Measurements from ENCODE around the gene KLHL26.
A peak's percentile ranks its signal among the peaks of the same experiment; 100 is the strongest.

KLHL26 gene

GRCh38 chr19:18697680-18698079 lies 60.9 kb downstream of the KLHL26 start:
- no peak for DNase-seq

GRCh38 chr19:18698321-18699167 lies 61.7 kb downstream of the KLHL26 start:
- DNase-seq, result no peak

DNA sequence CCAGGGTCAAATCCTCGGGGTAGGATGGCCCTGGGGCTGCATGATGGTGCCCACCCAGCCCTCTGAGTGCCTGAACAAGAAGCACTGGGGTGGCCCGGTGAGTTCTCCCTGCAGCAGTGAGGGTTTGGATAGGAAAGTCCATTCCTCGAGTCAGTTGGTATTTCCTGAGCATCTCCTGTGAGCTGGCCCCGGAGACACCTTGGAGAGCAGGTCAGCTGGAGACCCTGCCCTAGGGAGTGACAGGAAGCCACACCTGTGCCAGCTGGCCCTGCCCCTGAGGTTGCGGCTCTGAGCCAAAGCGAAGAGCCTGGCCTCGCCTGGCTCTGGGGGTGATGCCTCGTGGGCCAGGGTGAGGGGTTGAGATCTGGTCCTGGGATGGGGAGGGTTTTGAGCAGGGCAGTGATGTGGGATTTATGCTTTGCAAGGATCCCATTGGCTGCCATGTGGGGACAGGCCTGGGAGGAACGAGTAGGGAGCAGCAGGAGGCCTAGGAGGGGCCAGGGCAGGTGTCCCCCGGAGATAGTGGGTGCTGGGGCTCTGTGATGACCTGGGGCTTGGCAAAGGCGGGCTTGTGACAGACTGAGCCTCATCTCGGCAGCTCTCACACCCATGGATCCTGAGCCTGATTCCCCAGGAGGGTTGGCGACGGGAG lies 62.7 kb downstream of the KLHL26 start:
- DNase-seq, result no peak

- DNase-seq, result peak; percentile 71
Observed at GRCh38 chr19:18700501-18701249, 63.8 kb downstream of the KLHL26 start.

DNA sequence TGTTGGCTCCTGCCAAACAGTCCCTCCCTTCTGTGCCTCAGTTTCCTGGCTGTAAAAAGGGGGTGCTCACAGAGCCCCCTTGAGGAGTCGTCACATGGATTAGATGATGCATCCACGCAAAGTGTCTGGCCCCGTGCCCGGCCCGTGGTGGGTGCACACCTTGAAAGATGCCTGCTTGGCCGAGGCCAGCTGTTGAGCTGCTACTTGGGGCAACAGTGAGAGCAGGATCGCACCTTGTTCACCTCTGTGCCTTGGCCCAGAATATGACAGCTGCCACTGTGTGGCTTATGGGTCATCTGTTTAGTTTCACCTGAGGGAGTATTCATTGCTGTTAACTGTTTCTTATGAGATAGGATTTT lies 64.4 kb downstream of the KLHL26 start:
- DNase-seq, result no peak

DNA sequence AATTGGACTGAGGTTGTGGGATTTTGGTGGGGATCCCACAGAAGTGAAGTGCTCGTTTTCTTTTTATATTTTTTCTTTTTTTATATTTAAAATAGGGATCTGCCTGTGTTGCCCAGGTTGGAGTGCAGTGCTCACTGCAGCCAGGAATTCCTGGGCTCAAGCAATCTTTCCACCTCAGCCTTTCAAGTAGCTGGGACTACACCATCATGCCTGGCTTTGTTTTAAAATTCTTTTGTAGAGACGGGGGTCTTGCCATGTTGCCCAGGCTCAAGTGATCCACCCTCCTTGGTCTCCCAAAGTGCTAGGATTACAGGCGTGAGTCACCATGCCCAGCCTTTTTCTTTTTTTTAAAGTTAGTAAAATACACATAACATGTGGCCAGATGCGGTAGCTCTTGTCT lies 67.2 kb downstream of the KLHL26 start:
- no peak for DNase-seq

DNA sequence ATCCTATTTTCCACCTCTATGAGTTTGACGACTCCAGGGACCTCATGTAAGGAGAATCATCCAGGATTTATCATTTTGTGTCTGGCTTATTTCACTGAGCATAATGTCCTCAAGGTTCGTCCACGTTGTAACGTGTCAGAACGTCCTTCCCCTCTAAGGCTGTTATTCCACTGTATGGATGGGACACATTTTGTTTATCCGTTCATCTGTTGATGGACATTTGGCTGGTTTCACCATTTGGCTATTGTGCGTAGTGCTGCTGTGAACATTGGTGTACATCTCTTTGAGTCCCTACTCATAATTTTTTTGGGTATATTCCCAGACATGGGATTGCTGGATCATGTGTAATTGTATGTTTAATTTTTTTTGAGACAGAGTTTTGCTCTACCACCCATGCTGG lies 68.1 kb downstream of the KLHL26 start:
- DNase-seq, result no peak

DNA sequence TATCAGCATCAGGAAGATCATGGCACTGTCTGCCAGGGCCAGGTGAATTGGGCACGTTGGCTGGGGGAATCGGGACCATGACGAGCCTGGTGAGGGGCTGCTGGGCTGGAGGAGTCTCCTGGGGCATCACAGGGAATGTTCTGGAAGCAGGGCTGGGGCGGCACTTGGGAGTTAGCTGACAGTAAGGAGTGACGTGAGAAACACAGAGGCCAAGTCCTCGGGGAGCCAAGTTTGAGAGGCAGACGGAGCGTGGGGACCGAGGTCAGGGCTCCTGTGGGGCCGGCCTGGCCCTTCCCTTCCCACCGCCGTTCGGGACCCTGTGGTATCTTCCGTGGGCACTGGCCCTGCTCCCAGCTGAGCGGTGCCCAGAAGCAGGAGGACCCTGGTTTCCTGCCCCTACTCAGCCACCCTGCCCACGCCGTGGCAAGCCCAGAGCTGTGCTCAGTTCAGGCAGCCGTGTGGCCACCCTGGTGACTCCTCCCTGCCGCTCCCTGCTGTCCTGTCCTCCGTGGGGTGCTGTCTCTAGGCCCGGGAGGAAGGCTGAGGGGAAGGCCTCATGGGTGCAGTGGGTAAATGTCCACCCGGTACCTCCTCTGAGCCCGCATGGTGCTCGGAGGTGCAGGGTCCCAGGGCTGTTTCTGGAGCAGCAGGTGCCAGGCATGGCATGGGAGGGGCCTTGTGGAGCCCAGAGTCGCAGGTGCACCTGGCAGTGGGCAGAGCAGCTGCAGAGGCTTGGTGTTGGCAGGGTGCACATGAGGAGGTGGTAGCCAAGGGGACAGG lies 71.8 kb downstream of the KLHL26 start:
- DNase-seq, result no peak

DNA sequence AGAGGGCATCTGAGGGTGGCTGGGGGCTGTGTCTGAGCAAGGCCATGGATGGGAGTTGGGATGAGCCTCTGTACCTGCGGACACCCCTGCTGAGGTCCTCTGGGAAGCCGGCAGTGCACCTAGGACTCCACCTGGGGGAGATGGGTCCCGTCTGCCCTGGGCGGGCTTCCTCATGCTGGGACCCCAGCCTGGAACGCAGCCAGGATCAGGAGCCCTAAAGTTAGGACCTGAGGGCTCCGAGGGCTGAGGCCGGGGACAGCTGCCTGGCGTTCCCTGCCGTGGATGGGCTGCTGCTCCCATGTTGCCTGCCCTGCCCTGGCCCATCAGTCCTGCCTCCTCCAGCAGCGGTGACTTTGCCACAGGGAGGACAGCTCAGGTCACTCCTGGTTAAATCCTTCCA lies 72.7 kb downstream of the KLHL26 start:
- no peak for DNase-seq

DNA sequence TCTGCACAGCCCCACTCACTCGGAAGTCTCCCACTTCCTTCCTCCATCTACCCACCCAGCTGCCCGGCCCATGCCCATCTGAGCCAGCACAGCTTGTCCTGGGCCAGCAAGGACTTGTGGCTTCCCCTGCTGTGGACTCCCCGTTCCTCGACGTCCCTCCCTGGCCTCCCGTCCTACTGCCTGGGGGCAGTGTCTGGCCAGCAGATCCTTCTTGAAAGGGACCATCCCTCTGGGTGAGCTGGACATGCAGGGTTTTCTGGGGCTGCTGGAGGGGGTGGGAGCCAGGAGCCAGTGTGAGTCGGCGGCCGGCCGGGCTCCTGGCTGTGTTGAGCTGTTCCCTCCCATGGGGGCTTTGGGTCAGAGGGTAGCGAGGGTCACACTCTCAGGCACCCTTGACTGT lies 73.4 kb downstream of the KLHL26 start:
- no peak for DNase-seq

DNA sequence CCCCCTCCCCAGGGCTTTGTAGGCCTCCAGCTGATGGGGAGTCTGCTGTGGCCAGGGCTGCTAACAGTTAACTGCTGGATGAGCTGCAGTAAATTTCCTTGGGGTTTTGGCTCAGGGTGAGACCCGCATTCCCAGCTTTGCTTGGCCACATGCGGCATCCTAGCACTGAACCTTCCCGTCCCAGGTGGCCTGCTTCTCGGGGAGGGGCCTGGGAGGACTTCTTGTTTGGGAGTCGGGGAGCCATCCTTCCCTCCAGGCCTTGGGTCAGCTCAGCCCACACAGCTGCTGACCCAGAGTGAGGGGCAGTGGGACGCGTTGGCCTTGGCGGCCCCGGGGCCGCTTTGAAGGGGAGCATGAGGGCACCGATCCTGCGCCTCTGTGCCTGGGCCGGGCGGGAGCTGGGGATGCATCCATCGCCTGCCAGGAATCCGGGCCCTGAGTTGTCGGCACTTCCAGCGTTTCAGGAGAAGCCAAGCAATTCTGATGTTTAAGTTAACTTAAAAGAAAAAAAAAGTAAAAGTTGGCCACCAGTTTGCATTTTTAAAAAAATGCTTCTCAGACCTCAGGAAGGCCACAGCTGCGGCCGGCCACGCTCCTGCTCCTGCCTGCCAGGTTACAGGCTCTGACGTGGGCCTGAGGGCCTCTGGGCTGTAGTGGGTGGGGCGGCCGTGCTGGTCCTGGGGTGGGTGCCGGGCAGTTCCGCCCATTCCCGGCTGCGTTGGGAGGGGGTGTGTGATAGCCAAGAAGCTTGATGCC lies 74.3 kb downstream of the KLHL26 start:
- no peak for DNase-seq

GRCh38 chr19:18711893-18712292 lies 75.1 kb downstream of the KLHL26 start:
- DNase-seq, result no peak

GRCh38 chr19:18712981-18713380 lies 76.2 kb downstream of the KLHL26 start:
- no peak for DNase-seq

DNA sequence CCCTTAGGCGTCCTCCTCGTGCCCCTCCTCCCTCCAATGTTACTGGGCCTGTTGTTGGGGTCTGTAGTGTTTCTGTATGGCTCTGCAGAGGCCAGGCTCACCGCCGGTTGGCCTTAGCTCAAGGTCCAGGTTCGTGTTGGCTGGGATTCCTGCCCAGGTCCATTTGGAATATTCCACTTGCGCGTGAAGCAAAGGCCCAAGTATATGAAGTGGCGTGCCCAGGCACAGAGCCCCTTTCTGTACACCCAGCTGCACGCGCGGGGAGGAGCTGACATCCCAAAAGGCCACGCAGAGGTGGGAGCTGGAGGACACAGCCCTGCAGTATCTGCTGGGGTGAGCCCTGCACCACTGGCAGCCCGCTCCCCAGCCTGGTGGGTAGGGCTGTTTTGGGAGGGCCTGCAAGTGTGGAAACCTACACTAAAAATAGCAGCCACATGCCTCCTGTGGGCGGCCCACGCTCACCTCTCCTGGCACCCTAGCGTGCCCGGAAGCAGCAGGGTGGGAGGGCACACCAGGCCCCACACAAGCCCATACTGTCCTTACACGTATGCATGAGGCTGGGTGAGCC lies 76.8 kb downstream of the KLHL26 start:
- DNase-seq, result no peak

- no peak for DNase-seq
Observed at GRCh38 chr19:18715416-18715815, 78.6 kb downstream of the KLHL26 start.

DNA sequence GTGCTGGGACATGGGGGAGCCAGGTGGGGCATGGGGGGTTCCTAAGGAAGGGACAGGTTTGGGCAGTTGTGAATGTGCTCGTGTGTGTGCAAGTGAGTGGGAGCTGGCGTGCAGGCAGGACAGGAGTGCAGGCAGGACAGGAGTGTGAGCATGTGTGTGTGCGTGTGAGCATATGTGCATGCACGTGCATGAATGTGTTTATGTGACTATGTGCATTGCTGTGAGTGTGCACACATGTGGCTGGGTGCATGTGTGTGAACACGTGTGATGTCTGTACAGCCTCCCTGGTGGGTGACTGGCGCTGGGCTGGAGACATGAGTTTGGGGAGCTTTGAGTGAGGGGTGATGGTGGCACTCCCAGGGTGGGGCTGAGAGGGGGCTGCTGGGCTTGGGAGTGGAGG lies 80.0 kb downstream of the KLHL26 start:
- no peak for DNase-seq

- DNase-seq, result no peak
Observed at GRCh38 chr19:18717601-18718000, 80.8 kb downstream of the KLHL26 start.

DNA sequence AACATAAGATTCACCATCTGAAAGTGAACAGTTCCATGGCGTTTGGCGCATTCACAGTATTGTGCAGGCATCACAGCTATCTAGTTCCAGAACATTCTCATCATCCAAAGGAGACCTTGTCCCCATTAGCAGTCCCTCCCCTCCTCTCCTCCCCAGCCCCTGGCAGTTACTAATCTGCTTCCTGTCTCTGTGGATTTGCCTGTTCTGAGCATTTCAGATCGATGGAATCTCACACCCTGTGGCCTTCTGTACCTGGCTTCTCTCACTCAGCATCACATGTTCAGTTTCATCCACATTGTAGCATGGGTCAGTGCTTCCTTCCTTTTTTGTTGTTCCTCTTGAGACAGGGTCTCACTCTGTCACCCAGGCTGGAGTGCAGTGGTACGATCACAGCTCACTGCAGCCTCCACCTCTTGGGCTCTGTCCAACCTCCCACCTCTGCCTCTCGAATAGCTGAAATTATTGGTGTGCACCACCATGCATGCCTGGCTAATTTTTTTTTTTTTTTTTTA lies 81.2 kb downstream of the KLHL26 start:
- no peak for DNase-seq

DNA sequence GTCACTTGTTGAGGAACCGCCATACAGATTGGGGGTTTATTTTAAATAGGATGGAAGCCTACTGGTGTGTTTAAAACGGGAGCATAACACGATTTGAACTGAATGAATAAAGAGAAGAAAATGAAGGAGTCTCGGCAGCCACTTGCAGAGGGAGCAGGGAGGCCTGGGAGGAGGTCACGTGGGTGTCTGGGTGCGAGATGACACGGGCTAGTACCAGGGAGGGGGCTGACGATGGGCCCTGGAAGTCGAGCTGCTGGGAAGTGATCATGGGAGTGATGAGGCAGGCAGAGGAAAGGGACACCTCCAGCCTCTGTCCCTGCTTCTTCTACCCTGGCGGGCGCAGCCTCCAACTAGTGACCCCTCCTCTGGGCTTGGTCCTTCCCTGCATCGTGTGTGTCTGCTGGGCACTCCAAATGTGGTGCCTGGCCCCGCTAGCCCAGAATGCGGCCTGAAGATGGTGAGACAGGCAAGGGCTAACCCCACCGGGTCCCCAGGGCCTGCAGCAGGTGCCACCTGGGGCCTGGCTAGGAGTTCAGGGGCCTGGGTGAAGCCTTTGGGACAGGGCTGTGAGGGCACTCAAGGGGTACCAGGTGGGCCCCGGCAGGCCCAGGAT lies 82.1 kb downstream of the KLHL26 start:
- no peak for DNase-seq

DNA sequence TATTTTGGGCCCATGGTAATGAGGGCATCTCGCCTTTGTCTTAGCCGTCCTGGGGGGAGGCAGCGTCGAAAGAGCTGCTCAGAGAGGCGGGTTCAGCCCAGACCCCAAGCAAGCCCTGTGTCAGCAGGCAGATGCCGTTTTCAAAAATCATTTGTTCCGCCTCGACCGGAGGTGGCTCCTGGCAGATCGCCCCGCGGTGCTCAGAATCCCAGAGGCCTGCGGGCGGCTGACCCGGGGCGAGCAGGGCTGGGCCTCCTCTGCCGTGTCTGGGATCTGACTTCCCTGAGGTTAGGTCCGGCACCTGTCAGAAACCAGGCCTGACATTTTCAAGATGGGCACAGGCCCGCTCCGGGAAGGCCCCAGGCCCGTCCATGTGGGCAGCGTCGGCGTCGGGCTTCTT lies 82.7 kb downstream of the KLHL26 start:
- DNase-seq, result no peak

Measured in stimulated activated CD4-positive, alpha-beta T cell treated with anti-CD3 and anti-CD28 coated beads, Interleukin-4, amount 100 ng/mL, for 1 hour (primary cell).